GM21619 (cell line): ENCODE results near the gene KRT14.
"Not testable (repeated sequence)": the region's sequence is repeated elsewhere in the genome, so short reads cannot be mapped to it uniquely, and the experiment has no call there.

Source experiments
- ATAC-seq: cut with Tn5 transposase; IDR thresholded peaks from one replicate; pipeline ENCODE4 v1.9.1; 2021; ENCODE audit not compliant: unreplicated experiment

KRT14 gene

DNA sequence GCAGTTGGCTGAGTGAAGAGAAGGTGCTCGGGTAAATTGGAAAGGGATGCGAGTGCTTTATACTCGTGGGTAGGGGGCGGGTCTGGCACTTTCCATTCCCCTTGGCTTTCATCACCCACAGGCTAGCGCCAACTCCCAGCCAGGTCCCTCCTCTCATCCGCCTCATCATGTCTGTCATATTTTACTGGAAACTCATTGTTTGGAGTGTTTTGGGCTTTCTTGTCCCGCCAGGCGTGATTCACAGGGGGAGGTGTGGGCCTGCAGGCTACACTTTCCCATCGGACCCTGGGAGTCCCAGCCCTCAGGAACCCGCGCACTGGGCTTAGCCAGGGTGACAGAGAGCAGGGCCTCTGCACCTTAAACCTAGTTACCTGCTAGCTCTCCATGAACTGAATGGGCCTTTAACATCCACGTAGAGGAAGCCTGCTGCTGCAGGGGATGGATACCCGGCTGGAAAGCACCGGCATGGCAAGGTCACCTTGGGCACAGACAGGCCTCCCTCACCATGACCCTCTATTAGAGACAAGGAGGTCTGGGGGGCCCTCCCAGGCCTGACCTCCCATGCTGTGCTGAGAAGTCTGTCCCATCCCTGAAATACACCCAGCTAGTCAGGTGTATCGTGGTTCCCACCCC lies at the start of gene KRT14:
Gene KRT14 (minus strand): TSS at position 33 of the 633 bp plus-strand sequence. CDS start 61 bp downstream, outside the sequence.
- no peak for ATAC-seq

DNA sequence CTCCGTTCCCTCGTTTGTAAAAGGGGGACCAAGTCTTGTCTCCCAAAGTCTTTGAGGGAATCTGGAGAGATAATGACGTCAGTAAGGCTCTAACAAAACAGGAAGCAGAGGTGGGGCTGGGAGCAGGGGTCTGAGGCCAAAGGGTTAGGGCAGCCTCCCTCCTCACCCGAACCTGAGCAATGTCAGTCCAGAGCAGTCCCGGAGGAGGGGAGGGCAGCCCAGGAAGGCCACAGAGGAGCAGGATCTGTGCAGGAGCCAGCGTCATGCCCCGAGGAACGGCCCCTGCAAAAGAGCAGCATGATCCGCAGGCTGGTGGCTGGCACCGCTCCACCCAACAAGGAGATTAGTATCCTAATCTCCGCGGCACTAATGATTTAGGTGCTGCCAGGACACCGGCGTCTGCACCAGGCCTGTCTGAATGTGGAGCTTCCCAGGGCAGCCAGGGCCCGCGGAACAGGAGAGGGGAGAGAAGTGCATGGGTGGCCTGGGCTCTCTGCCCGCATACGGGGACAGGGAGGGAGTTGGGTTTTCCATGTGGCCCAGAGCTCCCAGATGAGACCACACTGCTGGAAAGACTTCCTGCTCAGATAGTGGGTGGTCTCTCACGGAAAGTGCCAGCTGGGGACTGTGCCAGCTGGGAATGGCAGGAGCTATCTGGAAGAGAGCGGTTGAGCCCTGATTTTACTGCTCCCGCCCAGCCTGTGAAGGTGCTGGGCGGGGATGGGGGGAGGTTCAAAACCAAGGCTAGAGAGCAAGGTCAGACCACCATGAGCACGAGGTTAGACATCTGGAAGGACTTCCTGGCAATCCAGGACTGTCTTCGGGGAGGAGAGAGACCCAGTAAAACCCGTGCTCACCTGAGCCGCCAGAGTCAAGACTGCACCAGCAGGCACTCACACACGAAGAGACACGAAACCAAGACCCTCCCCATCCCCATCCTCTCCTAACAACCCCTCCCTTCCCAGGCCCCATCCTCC lies 48.7 kb upstream of the KRT14 start:
- ATAC-seq: no peak

GRCh38 chr17:41634639-41635038 lies 47.9 kb upstream of the KRT14 start:
- ATAC-seq: no peak

- ATAC-seq: no peak
These were observed 47.0 kb upstream of the KRT14 start for GRCh38 chr17:41633556-41634199.

DNA sequence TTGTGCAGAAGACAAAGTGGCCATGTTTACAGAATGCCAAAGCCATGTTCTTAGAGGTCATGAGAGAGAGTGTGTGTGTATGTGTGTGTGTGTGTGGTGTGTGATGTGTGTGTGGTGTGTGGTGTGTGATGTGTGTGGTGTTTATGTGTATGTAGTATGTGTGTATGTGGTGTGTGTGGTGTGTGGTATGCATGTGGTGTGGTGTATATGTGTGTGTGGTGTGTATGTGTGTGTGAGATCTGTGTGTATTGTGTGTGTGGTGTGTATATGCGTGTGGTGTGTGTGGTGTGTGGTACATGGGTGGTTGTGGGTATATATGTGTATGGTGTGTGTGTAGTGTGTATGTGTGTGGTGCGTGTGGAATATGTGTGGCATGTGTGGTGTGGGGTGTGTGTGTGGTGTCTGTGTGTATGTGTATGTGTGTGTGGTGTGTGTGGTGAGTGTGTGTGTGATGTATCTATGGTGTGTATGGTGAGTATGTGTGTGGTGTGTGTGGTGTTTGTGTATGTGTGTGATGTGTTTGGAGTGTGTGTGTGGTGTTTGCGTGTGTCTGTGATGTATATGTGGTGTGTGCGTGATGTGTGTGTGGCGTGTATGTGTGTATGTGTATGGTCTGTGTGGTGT lies 45.9 kb upstream of the KRT14 start:
- ATAC-seq: no peak

GRCh38 chr17:41631898-41632285 lies 45.2 kb upstream of the KRT14 start:
- no peak for ATAC-seq

DNA sequence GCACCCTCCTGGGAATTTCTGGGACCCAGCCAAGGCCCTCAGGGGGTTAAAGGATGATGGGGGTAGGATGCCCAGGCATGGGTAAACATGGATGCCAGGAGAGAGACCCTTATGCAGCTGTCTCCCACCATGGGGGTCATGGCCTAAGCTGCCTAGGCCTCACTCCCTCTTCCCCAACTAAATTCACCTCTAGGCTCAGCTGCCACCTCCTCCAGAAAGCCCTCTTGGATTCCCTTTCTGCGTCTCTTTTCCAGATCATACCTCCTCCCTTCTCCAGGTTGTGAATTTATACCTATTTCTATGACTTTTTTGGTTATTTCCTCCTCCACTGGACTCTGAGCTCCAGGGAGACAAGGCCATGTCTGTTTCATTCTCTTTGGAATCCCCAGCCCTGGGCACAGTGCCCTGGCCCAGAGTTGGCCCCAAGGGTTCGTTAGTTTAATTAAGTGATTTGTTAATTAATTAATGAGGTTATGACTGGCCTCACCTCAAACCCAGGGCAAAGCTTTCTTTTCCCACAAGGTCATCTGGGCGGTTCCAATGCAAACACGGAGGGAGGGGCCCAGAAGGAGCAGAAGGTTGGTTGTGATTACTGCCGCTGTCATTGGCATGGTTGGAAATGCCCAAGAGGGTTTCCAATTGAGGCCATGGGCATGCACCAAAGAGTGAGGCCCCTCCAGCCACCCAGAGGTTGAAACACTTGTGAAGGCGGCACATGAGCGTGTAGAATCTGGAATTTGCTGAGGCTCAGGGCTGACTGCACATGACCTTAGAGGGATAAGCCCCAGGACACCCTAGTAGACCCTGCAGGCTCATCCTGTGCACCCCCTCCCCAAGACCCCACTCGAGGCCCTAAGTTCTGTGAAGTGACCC lies 44.6 kb upstream of the KRT14 start:
- no peak for ATAC-seq

- no peak for ATAC-seq
These were observed 43.4 kb upstream of the KRT14 start for GRCh38 chr17:41629826-41630670.

GRCh38 chr17:41629316-41629715 lies 42.6 kb upstream of the KRT14 start:
- ATAC-seq: no peak

DNA sequence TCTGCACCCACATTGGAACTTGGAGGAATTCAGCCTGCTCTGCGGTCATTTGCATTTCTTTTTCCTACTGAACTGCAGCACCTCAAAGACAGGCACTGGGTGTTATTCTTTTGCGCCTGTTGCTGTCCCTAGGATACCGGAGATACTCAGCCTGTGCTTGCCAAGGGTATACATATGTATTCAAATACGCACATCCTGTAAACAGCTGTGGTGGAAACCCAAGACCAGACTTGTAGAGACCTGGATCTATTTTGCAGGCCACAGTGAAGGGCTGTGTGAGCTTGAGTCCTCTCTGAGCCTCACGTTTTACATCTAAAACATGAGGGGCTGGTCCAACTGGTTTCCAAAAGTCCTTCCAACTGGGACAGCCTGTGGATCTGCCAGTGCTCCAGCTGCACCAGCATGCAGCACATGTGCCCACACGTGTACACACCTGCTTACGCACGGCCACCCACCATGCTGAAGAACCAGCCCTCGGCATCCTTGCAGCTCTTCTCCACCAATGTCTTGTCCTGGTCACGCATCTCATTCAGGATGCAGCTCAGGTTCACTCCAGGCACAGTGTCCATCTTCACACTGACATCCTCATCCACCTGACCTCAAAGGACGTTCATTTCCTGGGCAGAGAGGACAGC lies 42.0 kb upstream of the KRT14 start:
- ATAC-seq: not testable (repeated sequence)

DNA sequence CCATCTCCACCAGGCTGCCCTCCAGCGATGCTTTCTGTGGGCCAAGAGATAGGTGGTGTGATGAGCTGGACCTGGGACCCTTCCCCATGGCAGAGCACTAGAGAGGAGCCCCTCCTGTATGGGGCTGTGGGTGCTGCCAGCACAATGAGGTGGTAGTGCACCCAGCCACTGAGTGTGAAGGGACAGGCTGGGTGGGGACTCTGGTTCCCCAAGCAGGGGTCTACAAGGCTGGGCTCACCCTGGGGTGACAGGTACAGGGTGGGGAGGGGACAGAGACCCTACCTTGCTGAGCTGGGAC lies 41.3 kb upstream of the KRT14 start:
- not testable (repeated sequence) for ATAC-seq

- no peak for ATAC-seq
These were observed 40.8 kb upstream of the KRT14 start for GRCh38 chr17:41627316-41628072.

DNA sequence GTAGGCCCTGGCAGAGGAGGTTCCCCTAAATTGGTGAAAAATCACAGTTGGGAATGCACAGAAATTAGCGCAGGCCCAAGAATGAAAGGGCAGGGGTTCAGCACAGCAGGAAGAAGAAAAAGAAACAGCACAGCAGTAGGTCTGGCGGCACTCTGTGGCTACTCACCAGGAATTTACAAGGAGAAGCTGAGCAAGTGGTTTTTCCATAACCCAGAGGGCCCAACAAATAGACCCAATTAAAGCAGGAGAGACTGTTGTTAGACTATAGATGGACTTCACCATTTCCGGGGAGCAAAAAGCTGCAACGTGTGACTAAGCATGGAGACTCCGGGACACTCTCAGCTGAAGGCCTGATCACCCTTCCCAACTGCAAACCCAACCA lies 40.2 kb upstream of the KRT14 start:
- ATAC-seq: not testable (repeated sequence)

DNA sequence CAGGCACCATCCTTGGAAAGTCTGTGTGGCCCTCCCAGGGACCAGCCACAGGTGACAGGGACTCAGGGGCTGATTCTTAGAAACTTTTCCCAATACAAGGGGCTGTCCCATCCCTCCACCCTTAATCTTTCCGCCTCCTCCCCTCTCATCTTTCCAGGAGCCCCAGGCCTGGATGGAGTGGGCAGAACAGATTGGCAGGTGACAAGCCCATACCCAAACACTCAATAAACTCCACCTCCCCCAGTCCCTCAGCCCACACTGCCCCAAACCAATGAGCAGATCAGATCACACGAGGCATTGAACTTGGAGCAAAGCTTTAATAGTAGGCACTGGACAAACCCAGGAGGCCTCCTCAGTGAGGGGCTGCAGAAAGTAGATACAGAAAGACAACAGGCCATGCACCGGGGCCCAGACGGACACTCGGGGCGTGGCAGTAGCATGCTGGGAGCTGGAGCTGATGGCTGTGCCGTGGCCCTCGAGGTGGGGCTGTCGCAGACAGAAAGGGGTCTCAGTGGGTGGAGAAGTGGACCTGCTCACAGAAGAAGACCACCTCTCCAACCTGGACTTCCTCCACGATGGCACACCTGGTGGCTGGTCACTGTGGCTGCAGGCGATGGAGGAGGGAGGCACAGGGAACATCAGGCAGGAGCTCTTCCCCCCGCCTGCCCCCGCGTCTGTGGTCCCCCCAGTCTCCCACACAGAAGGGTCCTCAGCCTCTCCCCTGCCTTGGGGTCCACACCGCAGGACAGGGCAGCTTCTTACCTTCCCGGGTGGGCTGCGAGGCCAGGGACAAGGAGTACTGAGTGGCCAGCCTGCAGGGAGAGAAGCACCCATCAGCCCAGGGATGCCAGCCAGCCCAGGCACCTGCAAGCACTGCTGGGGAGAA lies 39.6 kb upstream of the KRT14 start:
- ATAC-seq: not testable (repeated sequence)

- no peak for ATAC-seq
These were observed 38.9 kb upstream of the KRT14 start for GRCh38 chr17:41625602-41626001.

DNA sequence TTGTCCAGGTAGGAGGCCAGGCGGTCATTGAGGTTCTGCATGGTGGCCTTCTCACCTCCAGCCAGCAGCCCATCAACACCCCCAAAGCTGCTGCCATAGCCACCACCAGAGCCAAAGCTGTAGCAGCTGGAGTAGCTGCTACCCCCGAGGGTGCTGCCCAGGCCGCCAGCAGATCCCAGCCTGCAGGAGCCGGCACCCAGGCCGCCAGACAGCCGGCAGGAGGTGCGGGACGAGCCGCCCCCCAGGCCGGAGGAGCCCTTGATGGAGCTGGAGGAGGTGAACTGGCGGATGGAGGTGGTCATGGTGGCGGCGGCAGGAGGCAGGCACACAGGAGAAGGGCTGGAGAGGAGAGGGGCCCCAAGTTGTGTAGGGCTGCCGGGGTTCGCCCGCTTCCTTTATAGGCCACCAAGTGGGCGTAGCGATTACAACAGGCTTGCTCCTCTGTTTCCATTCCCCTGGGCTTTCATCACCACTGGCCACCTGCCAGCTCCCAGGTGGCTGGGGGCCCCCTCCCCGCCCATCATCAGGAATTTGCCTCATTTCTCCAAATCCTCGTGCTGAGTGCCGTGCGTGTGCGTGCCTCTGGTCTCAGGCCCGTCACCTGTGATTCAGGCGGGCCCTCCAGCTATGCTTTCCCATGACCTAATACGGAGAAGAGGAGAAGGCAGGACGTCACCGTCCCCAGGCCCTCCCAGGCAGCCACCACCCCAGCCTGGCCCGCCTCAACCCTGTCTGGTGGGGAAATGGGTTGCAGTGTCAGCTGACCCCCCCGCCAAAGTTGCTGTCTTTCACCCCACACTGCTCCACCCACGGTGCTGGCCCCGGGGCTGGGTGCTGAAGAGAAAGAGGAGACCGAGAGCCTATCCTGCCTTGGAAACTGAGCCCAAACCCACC lies 37.8 kb upstream of the KRT14 start, which contains the start of gene KRT17:
Gene KRT17 (minus strand): TSS at position 368 of the 894 bp plus-strand sequence. CDS start 66 bp downstream, at position 302.
- ATAC-seq: no peak
